GM21381 (cell line): ENCODE results near the gene NUP205.

ENCODE experiments used
- ATAC-seq: cut with Tn5 transposase; IDR thresholded peaks from one replicate; pipeline ENCODE4 v1.9.1; 2021; ENCODE audit warnings: mild to moderate bottlenecking, moderate library complexity; ENCODE audit not compliant: unreplicated experiment

NUP205 gene

DNA sequence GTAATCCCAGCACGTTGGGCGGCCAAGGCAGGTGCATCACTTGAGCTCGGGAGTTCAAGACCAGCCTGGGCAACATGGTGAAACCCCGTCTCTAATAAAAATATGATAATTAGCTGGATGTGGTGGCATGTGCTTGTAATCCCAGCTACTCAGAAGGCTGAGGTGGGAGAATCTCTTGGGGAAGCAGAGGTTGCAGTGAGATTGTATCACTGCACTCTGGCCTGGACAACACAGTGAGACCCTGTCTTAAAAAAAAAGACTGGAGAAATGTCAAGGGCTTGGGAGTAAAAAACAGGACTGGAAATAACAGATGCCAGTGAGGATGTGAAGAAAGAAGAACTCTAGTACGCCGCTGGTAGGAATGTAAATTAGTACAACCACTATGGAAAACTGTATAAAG lies 16.7 kb upstream of the NUP205 start:
- ATAC-seq, result no peak

DNA sequence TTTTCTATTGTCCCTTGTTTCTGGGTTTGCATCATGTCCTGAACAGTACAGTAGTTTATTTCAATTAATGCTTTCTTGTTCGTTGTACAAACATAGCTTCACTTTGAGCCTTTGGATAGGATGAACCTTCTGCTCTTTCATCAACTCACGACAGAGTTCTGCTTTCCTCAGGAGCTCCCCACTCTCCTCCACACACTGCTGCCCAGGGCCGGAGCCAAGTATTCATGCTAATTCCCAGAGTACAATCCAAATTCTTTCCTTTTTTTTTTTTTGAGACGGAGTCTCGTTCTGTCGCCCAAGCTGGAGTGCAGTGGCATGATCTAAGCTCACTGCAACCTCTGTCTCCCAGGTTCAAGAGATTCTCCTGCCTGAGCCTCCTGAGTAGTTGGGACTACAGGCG lies 7.5 kb upstream of the NUP205 start:
- ATAC-seq, result no peak

DNA sequence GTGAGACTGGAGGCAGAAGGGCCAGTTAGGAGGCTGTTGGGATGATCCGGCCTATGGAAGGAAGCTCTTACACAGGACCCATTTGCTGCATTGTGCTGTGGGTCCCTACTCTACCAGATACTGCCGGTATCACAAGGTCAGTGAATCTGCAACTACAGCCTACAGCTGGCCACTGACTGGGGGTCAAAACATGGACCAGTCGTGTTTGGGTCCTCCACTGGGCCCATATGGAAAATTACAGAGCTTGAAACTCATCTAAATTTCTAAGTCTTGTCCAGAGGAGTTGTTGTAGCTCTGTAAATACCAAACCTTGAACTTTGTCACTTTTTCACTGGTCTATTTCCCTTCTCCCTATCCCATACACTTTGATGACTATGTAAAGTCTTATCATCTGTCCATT lies 5.6 kb upstream of the NUP205 start:
- no peak for ATAC-seq

DNA sequence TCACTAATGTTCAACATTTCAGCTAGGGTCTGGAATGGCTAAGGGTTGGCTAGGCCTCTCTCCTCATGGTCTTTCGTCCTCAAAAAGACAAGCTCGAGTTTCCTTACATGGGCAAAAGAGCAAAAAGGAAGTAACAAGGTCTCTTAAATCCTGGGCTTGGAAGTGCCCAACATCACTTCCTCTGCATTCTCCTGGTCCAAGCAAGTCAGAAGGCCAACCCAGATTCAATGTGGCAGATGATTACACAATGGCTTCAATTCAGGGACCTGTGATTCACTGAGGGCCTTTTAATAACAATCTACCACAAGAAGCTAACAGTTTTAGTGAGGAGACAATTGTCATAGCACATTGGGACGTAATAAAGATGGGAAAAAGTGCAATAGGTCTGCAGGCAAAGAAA lies 4.4 kb upstream of the NUP205 start:
- no peak for ATAC-seq

DNA sequence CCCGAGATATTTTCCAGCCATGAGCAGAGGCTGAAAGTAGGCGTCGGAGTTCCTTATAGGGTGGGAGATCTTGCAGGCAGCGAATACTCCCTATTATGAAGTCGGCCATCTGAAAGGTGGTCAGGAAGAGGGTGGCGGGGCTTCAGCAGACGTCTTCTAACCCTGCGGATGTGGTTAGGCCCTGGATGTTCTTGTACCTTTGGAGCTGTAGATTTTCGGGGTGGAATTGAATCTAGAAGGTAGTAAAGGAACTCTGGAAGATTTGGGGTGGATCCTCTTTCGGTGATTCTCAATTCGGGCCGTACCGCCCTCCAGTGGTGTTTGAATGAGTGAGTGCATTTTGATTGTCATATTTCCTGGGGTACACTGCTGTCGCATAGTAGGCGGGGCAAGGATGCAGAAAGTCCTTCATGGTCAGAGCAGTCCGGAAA lies 635 bp downstream of the NUP205 start:
- ATAC-seq, result peak; percentile 81

DNA sequence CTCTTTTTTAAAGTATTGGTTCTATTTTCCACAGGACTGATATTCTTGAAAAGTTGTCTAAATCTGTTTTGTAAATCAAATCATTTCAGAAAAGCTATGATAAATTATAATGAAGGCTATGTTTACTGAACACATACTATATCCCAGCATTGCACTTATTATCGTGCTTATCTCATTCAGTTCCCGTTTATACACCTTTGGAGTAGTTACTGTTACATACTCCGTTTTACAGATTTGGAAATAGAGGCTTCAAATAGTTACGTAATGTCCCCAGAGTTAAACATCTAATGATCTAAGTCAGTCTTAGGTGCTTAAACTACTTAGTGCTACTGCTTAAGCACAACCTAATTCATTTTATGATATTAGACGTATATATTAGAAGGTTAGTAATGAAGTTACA lies 1.2 kb downstream of the NUP205 start:
- no peak for ATAC-seq

DNA sequence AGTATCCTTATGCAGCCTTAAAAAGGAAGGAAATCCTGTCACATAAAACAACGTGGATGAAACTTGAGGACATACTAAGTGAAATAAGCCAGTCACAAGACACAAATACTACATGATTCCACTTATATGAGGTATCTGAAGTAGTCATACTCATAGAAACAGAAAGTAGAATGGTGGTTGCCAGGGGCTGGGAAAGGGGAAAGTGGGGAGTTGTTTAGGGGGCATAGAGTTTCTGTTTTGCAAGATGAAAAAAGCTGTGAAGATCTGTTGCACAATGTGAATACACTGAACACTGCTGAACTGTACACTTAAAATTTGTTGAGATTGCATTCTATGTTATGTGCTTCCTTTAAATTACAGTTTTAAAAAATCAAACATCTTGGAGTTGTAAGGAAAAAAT lies 2.9 kb downstream of the NUP205 start:
- no peak for ATAC-seq

DNA sequence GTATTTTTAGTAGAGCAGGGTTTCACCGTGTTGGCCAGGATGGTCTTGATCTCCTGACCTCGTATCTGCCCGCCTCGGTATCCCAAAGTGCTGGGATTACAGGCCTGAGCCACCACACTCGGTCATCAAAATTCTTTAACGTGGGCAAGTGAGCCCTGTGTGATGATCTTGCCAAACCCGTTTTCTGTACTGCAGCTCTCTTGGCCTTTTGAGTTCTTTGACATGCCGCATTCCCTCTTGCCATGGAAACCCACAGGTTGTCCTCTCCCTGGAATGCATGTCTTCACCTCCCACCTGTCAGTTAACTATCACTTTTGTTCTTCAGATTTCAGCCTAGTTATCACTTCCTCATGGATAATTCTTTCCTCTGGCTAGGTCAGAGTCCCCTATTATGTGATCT lies 5.0 kb downstream of the NUP205 start:
- no peak for ATAC-seq

DNA sequence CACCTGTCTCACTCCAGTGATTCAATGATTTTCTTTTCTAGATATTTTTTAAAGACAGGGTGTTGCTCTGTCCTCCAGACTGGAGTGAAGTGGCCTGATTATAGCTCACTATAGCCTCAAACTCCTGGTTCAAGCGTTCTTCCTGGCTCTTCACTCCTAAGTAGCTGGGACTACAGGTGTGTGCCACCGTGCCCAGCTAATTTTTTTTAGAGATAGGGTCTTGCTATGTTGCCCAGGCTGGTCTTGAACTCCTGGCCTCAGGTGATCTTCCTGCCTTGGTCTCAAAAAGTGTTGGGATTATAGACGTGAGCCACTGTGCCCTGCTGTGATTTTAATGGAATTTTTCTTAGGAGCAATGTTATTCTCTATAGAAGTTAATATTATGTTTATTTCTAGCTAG lies 14.1 kb downstream of the NUP205 start:
- no peak for ATAC-seq

DNA sequence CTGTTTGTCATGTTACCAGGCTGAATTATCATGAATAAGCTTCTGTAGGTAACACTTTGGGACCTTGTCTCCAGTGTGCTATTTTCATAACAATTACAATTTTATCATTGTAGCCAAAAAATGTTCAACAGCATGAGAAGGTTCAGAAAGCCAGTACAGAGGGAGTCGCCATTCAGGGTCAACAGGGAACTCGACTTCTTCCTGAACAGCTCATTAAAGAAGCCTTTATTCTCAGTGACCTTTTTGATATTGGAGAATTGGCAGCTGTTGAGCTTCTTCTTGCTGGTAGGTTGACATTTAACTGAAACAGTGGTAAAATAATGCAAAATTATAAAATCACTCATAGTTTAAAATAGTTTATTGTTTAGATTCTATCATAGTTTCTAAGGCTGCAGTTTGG lies 15.8 kb downstream of the NUP205 start:
- ATAC-seq, result no peak

DNA sequence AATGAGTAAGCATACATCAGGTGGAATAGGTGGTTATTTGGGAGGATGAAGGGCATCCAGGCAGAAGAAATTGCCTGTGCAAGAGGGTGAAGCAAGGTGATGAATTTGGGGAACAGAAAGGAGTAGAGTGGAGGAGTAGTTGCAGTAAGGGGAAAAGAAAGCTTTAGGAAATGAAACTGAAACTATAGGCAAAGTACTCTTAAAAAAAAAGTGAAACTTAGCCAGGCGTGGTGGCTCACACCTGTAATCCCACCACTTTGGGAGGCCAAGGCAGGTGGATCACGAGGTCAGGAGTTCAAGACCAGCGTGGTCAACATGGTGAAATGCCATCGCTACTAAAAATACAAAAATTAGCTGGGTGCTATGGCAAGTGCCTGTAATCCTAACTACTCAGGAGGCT lies 17.6 kb downstream of the NUP205 start:
- no peak for ATAC-seq

DNA sequence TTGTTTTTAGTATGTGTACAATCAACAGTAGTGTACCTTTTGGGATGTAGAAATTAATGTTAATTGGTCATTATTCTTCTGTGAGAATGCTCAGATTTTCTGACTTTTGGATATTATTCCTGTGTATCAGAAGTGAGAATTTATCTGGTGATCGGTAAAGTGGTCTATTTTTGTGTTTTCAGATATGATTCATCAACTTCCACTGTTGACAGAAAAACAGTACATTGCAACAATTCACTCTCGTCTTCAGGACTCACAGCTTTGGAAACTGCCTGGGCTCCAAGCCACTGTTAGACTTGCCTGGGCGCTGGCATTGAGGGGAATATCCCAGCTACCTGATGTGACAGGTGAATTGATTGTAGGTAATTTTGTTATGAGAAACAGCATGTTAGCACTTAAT lies 20.9 kb downstream of the NUP205 start:
- no peak for ATAC-seq

DNA sequence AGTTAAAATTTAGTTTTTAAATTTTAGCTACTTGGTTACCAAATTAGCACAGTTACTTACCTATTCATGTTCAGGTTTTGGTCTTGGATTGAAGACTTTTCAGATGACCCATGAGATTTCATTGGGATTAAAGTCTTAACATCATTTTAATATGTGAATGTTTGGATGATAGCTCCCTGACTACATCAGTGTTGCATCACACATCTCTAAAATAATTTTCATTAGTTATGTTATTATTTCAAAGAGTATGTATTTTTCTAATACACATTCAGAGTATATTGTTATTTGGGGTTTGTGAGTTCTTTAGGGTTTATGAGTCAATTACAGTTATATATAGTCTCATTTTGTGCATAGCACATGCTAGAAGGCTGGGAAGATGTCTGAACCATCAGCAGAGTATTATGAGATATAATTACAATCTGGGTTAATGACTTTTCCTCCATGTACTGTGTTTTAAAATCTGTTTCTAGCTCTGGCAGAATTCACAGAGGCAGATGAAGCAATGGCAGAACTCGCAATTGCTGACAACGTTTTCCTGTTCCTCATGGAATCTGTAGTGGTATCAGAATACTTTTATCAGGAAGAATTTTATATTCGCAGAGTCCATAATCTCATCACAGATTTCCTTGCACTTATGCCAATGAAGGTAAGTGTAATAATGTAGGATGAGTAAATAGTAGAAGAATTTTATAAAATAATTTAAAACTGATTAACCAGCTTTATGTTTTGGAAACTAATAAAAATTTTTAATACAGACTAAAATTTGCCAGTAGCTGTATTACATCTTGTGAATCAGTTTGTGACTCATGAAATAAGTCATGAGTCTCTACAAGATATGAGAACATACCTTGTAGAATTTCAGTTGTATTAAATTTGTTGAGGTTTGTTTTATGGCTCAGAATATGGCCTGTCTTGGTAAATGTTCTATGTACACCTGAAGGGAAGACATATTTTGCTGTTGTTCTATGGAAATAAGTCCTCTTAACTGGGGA lies 26.9 kb downstream of the NUP205 start:
- ATAC-seq, result no peak

DNA sequence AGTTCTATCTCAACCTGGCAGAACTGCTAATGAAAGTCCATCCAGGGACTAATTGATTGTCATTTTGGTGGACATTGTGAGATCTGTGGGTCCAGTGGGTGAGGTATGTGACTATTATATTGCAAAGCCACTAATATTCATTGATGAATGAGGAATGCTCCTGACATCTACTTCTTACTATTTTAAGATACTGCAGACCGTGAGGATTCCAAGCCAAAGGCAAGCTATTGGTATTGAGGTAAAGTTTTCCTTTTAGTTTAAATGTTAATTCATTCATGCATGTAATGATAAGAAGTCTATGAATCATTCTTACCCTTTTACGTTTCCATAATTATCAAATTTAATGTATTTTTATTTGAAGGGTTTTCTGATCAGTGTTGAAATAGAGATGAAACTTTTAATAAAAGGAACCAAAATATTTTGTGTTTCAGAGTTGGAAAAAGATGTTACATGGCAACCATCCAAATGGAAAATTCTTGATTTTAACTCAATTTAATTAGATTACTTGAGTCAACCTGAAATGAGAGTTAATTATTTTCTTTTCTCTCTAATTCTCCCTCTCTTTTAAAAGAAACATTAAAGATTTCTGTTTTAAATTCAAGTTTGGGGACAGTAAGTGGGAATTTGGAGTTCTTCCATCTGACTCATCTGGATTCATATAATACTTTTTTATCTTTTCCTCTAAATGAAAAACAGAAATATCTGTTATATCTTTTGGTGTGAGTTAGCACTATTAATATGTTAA lies 39.6 kb downstream of the NUP205 start:
- no peak for ATAC-seq

DNA sequence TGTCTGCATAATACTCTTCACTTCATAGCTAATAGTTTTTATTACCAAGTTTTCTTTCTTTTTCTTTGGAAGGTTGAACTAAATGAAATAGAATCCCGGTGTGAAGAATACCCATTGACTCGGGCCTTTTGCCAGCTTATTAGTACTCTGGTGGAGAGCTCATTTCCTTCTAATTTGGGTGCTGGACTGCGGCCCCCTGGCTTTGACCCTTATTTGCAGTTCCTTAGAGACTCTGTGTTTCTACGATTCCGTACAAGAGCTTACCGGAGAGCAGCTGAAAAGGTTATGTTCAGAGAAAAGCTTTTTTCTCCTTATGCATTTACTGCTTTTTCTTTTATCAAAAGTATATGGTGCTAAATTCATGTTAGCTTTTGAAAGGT lies 40.2 kb downstream of the NUP205 start:
- no peak for ATAC-seq

DNA sequence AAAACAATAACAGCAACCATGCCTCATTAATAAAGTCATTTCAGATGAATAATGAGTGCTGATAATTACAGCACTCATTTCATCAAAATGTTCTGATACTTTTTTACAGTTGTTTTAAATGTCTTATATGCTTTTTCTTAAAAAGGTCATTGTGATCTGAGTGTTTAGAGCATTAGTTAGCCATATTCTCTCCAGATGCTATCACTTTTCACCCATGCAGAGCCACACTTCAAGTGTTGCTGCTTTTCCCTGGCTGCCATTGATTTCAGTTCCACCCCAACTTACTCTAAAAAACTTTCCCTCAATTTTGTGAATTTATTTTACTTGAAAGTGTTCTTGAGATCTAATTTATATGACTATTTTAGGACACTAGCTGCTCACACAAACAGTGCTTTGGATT lies 41.8 kb downstream of the NUP205 start:
- ATAC-seq, result no peak

DNA sequence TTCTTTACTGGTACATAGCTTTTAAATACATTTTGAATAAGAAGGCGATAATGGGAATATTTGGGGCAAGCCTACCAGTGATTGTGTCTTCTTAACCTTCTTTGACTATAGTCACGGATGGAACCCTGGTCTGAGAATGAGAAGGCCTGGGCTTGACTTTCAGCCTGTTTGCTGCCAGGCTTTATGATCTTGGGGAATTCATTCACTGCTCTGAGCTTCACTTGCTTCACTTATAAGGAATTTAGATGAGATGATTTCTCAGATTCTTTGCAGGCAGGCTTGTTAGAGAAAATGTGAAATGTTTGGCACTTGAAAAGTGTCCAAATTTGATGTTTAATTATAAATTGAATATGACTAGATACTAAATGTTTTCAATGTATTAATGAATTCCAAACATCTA lies 42.5 kb downstream of the NUP205 start:
- ATAC-seq, result no peak

DNA sequence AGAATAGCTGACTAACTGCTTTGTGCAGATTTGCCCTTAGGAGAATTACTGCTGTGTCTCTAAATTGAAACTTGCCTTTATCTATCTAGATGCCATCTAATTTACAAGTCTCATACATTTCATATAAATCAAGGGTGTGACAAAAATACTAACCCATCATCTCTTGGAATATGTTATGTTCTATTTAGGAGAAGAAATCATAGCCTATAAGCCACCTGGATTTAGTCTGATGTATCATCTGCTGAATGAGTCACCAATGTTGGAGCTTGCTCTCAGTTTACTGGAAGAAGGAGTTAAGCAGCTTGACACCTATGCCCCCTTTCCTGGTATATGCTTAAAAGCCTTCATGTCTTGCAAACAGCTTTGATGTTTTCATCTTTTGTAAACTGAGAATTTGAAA lies 43.5 kb downstream of the NUP205 start:
- no peak for ATAC-seq

DNA sequence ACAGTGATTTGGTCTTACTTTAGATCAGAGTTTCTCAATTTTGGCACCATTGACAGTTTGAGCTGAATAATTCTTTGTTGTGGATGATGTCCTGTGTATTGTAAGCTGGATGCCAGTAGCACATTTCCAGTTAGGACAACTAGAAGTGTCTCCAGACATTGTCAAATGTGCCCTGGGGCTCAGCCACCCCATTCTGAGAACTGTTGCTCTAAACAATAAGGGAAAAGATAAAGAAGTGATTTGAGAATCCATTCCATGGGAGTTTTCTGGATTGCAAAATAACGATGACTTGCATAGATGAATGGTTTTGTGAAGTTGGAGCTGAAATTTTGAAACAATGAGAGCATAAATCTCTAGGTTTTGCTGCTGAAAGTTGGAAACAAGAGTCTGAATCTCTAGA lies 44.6 kb downstream of the NUP205 start:
- ATAC-seq, result no peak

DNA sequence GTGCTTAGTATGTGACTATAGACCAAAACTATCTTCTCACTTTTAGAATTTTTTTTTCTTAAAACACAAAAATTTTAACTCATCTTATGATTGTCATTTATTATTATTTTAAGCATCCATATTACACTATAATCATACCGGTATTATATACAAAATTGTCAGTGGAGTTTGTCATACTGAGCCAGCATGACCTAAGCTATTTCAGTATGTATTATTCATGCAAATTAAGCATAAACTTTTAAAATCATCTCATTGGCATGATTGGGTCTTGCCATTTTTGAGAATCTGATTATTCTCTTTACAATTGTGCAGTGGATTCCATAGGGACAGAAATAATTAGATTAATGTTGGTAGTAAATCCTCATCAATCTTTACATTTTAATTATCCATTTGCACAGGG lies 58.4 kb downstream of the NUP205 start:
- no peak for ATAC-seq

DNA sequence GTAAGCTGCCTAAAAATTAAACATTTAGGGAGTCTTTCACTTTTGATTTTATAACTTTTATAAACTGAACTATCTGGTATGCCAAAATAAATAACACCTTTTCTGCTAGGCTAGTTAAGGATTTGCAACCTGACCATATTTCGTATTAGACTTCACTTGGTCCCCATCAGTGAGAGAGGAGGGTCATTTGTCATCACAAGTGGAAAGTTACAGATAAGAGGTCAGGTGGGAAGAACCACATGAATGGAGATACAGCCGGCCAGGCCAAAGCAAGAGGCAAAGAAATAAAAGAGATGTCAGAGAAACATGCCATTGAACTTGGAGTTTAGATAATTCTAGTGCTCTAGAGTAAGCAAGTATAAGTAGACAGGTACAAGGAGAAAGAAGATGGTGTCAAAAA lies 60.1 kb downstream of the NUP205 start:
- no peak for ATAC-seq

DNA sequence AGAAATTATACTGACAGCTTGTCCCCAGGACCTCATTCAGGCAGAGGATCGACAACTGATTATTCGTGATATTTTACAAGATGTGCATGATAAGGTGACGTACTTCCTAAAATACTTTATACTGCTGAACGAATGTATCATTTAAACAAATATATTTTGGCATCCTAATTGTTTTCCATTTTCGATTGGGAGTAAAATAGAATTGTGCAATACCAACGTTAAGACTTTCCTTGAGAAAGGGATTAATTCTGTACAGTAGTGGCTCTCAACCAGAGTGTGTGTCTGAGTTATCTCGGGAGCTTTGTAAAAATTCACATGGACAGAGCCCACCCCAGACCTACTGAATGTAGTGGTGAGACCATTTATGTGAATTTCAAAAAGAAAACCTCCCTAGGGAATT lies 60.8 kb downstream of the NUP205 start:
- ATAC-seq, result no peak
